ENCODE data around the gene SLC6A17. TPM values are rescaled to one million over a fixed set of nuclear protein-coding genes. Genes with fewer than 3 reads are reported as not detected.

SLC6A17 gene
- total RNA-seq, 1 donor from 2014 or later: 3.6 TPM

DNA sequence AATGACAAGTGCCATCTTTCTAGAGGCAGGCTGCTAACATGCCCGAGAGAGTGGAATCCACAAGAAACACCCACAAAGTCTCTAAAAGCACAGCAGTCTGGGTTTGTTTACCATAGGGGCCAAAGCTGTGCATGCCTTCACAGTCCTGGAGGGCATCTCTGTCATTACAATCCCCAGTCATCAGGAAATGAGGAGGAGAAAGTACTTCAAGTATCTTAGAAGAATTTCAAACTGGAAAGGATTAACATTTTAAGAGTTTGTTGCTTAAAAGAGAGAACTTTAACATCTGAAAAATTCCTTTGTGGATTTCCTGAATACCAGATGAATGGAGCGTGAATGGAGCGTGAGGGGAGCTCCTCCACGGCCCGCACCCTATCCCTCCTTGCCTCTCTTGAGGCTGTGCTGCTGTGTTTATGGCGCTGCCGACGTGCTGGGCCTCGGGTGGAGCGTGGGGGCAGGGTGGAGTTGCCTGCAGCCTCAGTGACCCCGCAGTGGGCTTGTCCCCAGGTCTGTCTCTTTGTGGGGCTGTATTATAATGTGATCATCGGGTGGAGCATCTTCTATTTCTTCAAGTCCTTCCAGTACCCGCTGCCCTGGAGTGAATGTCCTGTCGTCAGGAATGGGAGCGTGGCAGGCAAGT is 23.3 kb downstream of the SLC6A17 start:
- no peak for FAIRE-seq
- Histone ChIP-seq H3K4me3 (ENCODE audit: insufficient read depth, low read depth, low read length) (no peak overlapping the region), H3K4me1 (ENCODE audit: insufficient read depth, low read length) (peaks cover 5% of the 10 kb centered on the region), H3K36me3 (ENCODE audit: insufficient read depth, low read length) (no peaks in the 10 kb centered on the region), H3K27me3 (ENCODE audit: insufficient read depth, low read length) (no peaks in the 10 kb centered on the region), H3K9me3 (ENCODE audit: insufficient read depth, low read depth, low read length) (no peaks in the 10 kb centered on the region), H3K9ac (ENCODE audit: low read length) (no peak overlapping the region), H2AFZ (ENCODE audit: low read depth, low read length) (no peak overlapping the region), H3K79me2 (ENCODE audit: insufficient read depth, low read length) (no peaks in the 10 kb centered on the region), H3K4me2 (ENCODE audit: low read length) (no peak overlapping the region), H3K27ac (ENCODE audit: low read depth, low read length) (no peak overlapping the region), H4K20me1 (ENCODE audit: insufficient read depth, low read length) (no peaks in the 10 kb centered on the region)
- peaks cover 14% of the 10 kb centered on the region for H3K9me3 Mint-ChIP-seq (ENCODE audit: unreplicated experiment)
- H3K4me3 Mint-ChIP-seq (ENCODE audit: unreplicated experiment): peak overlapping the region; percentile 28
- TF ChIP-seq, protein P1, sequence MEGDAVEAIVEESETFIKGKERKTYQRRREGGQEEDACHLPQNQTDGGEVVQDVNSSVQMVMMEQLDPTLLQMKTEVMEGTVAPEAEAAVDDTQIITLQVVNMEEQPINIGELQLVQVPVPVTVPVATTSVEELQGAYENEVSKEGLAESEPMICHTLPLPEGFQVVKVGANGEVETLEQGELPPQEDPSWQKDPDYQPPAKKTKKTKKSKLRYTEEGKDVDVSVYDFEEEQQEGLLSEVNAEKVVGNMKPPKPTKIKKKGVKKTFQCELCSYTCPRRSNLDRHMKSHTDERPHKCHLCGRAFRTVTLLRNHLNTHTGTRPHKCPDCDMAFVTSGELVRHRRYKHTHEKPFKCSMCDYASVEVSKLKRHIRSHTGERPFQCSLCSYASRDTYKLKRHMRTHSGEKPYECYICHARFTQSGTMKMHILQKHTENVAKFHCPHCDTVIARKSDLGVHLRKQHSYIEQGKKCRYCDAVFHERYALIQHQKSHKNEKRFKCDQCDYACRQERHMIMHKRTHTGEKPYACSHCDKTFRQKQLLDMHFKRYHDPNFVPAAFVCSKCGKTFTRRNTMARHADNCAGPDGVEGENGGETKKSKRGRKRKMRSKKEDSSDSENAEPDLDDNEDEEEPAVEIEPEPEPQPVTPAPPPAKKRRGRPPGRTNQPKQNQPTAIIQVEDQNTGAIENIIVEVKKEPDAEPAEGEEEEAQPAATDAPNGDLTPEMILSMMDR (IDR thresholded peaks at IDR 0.05; ENCODE audit: insufficient read depth, low read depth, low read length): no peak
- no peak for TF ChIP-seq EZH2 (IDR thresholded peaks at IDR 0.05; ENCODE audit: insufficient read depth, low read length)
- H3K27me3 Mint-ChIP-seq (ENCODE audit: low read depth, unreplicated experiment): peaks cover 5% of the 10 kb centered on the region
- peaks cover 49% of the 10 kb centered on the region for H3K4me1 Mint-ChIP-seq (ENCODE audit: low read depth, unreplicated experiment)
- H3K27ac Mint-ChIP-seq (ENCODE audit: unreplicated experiment): peak overlapping the region; percentile 87
- peaks cover 5% of the 10 kb centered on the region for H3K36me3 Mint-ChIP-seq (ENCODE audit: low read depth, unreplicated experiment)
- DNase-seq (ENCODE audit: low read depth): no peak

DNA sequence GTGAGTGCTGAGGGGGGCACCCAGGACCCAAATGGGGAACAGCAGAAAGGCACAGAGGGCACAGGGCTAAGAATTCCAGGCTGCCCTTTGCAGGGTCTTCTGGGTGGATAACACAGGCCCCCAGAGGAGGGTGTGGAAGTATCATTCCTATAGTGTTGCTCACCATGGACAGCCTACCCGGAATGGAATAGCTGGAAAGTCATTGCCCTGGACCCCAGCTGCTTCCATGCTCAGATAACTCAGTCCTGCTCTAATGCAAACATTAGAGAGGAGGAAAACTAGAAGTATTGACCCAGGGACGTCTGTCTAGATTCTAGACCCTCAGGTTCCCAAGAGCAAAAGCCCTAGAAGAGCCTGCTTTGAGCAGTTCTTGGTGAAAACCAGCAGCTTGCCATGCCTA is 24.7 kb downstream of the SLC6A17 start:
- Mint-ChIP-seq H3K27me3 (ENCODE audit: low read depth, unreplicated experiment) (peaks cover 3% of the 10 kb centered on the region), H3K4me1 (ENCODE audit: low read depth, unreplicated experiment) (peaks cover 47% of the 10 kb centered on the region), H3K36me3 (ENCODE audit: low read depth, unreplicated experiment) (peaks cover 6% of the 10 kb centered on the region), H3K27ac (ENCODE audit: unreplicated experiment) (peak overlapping the region; percentile 53), H3K9me3 (ENCODE audit: unreplicated experiment) (peaks cover 9% of the 10 kb centered on the region), H3K4me3 (ENCODE audit: unreplicated experiment) (no peak overlapping the region)
- no peak for FAIRE-seq
- no peaks in the 10 kb centered on the region for H3K79me2 ChIP-seq (ENCODE audit: insufficient read depth, low read length)
- H3K9ac ChIP-seq (ENCODE audit: low read length): no peak overlapping the region
- no peak overlapping the region for H3K4me3 ChIP-seq (ENCODE audit: insufficient read depth, low read depth, low read length)
- no peaks in the 10 kb centered on the region for H3K9me3 ChIP-seq (ENCODE audit: insufficient read depth, low read depth, low read length)
- TF ChIP-seq, protein P1 (IDR thresholded peaks at IDR 0.05; ENCODE audit: insufficient read depth, low read depth, low read length): no peak
- TF ChIP-seq EZH2 (IDR thresholded peaks at IDR 0.05; ENCODE audit: insufficient read depth, low read length): no peak
- no peaks in the 10 kb centered on the region for H4K20me1 ChIP-seq (ENCODE audit: insufficient read depth, low read length)
- DNase-seq (ENCODE audit: low read depth): no peak
- no peaks in the 10 kb centered on the region for H3K27me3 ChIP-seq (ENCODE audit: insufficient read depth, low read length)
- no peaks in the 10 kb centered on the region for H3K36me3 ChIP-seq (ENCODE audit: insufficient read depth, low read length)
- peaks cover 5% of the 10 kb centered on the region for H3K4me1 ChIP-seq (ENCODE audit: insufficient read depth, low read length)
- H2AFZ ChIP-seq (ENCODE audit: low read depth, low read length): no peak overlapping the region
- H3K27ac ChIP-seq (ENCODE audit: low read depth, low read length): no peak overlapping the region
- H3K4me2 ChIP-seq (ENCODE audit: low read length): no peak overlapping the region

DNA sequence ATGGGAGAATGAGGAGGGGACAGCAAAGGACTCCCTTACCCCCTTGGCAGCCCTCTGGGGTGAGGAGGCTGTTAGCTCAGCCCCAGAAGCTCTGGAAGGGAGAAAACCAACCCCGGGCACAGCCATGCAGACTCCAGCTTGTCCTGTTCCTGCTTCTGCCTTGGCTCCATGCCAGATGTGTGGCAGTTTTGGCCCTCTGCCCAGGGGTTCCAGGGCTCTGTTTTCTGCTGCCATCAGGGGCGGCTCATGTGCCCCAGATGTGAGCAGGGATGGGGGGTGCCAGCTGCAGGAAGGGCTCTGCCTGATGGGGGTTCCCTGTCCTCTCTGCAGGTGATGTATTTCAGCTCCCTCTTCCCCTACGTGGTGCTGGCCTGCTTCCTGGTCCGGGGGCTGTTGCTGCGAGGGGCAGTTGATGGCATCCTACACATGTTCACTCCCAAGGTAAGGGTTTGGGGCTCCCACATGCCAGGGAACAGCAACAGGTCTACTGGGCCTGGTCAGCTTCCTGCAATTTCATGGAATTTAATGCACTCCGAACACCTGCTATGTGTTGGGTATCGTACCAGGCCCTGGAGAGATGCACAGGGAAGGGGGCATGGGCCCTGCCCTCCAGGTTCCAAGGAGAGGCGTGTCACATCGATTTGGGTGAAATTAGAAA is 26.1 kb downstream of the SLC6A17 start:
- Histone ChIP-seq H3K4me1 (ENCODE audit: insufficient read depth, low read length) (peaks cover 5% of the 10 kb centered on the region), H3K9ac (ENCODE audit: low read length) (no peak overlapping the region), H3K4me3 (ENCODE audit: insufficient read depth, low read depth, low read length) (no peak overlapping the region), H3K9me3 (ENCODE audit: insufficient read depth, low read depth, low read length) (no peaks in the 10 kb centered on the region), H3K36me3 (ENCODE audit: insufficient read depth, low read length) (no peaks in the 10 kb centered on the region), H4K20me1 (ENCODE audit: insufficient read depth, low read length) (no peaks in the 10 kb centered on the region), H2AFZ (ENCODE audit: low read depth, low read length) (no peak overlapping the region), H3K27me3 (ENCODE audit: insufficient read depth, low read length) (no peaks in the 10 kb centered on the region), H3K79me2 (ENCODE audit: insufficient read depth, low read length) (no peaks in the 10 kb centered on the region), H3K4me2 (ENCODE audit: low read length) (no peak overlapping the region), H3K27ac (ENCODE audit: low read depth, low read length) (no peak overlapping the region)
- Mint-ChIP-seq H3K36me3 (ENCODE audit: low read depth, unreplicated experiment) (peaks cover 6% of the 10 kb centered on the region), H3K27me3 (ENCODE audit: low read depth, unreplicated experiment) (no peaks in the 10 kb centered on the region), H3K4me1 (ENCODE audit: low read depth, unreplicated experiment) (peaks cover 39% of the 10 kb centered on the region), H3K9me3 (ENCODE audit: unreplicated experiment) (peaks cover 3% of the 10 kb centered on the region), H3K27ac (ENCODE audit: unreplicated experiment) (no peak overlapping the region), H3K4me3 (ENCODE audit: unreplicated experiment) (no peak overlapping the region)
- TF ChIP-seq, protein P1 (IDR thresholded peaks at IDR 0.05; ENCODE audit: insufficient read depth, low read depth, low read length): no peak
- TF ChIP-seq EZH2 (IDR thresholded peaks at IDR 0.05; ENCODE audit: insufficient read depth, low read length): no peak
- no peak for DNase-seq (ENCODE audit: low read depth)
- no peak for FAIRE-seq

Data from astrocyte (in vitro differentiated cells and primary cell).